ENCODE results near the gene GPHN. TPM values are rescaled to one million over a fixed set of nuclear protein-coding genes. Genes with fewer than 3 reads are reported as not detected.

GPHN gene
- total RNA-seq, 2 experiments from 2014 or later: 10.0 to 10.7 TPM

- ChIA-PET CTCF (interaction anchor here (1.2 kb wide), 1 partner anchor 10 kb away, joined by 3 read pairs; no protein-coding TSS in a partner anchor), POLR2A (interaction anchor here (1.2 kb wide), 1 partner anchor 15 kb away, joined by 3 read pairs; no protein-coding TSS in a partner anchor)
- H3K27ac Mint-ChIP-seq: no peak overlapping the region
Measured at GRCh38 chr14:66482873-66483272, 25.1 kb upstream of the GPHN start.

GRCh38 chr14:66483322-66483721, 24.6 kb upstream of the GPHN start:
- H3K27me3 ChIP-seq (ENCODE audit: control insufficient read depth in 1 of 2, insufficient read depth in 2 of 2, low read length in 2 of 2): no peaks in the 10 kb centered on the region
- no peak for TF ChIP-seq CTCF (IDR thresholded peaks at IDR 0.05)
- H3K4me3 ChIP-seq (ENCODE audit: low read length): no peak overlapping the region
- Mint-ChIP-seq H3K9me3 (no peaks in the 10 kb centered on the region), H3K4me1 (ENCODE audit: low read depth) (no peaks in the 10 kb centered on the region), H3K36me3 (ENCODE audit: low read depth) (no peaks in the 10 kb centered on the region), H3K4me3 (no peak overlapping the region), H3K27me3 (no peaks in the 10 kb centered on the region), H3K27ac (no peak overlapping the region)
- H3K27ac ChIP-seq (ENCODE audit: low read depth in 1 of 2, low read length in 2 of 2): no peak overlapping the region
- DNase-seq (no peak), ATAC-seq (ENCODE audit: poor library complexity) (no peak)
- CTCF ChIA-PET: interaction anchor here (1.2 kb wide), 1 partner anchor 9 kb away, joined by 3 read pairs; no protein-coding TSS in a partner anchor
- no peaks in the 10 kb centered on the region for H3K36me3 ChIP-seq (ENCODE audit: insufficient read depth, low read length)
- no peaks in the 10 kb centered on the region for H3K4me1 ChIP-seq (ENCODE audit: insufficient read depth, low read length)
- POLR2A ChIA-PET: interaction anchor here (1.2 kb wide), 1 partner anchor 15 kb away, joined by 3 read pairs; no protein-coding TSS in a partner anchor
- H3K9me3 ChIP-seq (ENCODE audit: control insufficient read depth in 1 of 2, insufficient read depth in 1 of 2, low read length in 2 of 2): no peaks in the 10 kb centered on the region
- intact Hi-C loops (cut with DNase I, micrococcal nuclease): no loop called here

More at GRCh38 chr14:66482873-66483272, 25.1 kb upstream of the GPHN start:
- TF ChIP-seq CTCF (IDR thresholded peaks at IDR 0.05): no peak
- intact Hi-C loops (cut with DNase I, micrococcal nuclease): no loop called here
- H3K4me1 Mint-ChIP-seq (ENCODE audit: low read depth): no peaks in the 10 kb centered on the region
- H3K4me3 Mint-ChIP-seq: no peak overlapping the region
- no peaks in the 10 kb centered on the region for H3K9me3 ChIP-seq (ENCODE audit: control insufficient read depth in 1 of 2, insufficient read depth in 1 of 2, low read length in 2 of 2)
- H3K36me3 Mint-ChIP-seq (ENCODE audit: low read depth): no peaks in the 10 kb centered on the region
- DNase-seq (no peak), ATAC-seq (ENCODE audit: poor library complexity) (no peak)
- no peaks in the 10 kb centered on the region for H3K27me3 ChIP-seq (ENCODE audit: control insufficient read depth in 1 of 2, insufficient read depth in 2 of 2, low read length in 2 of 2)
- H3K4me1 ChIP-seq (ENCODE audit: insufficient read depth, low read length): no peaks in the 10 kb centered on the region
- no peak overlapping the region for H3K4me3 ChIP-seq (ENCODE audit: low read length)
- no peaks in the 10 kb centered on the region for H3K9me3 Mint-ChIP-seq
- H3K36me3 ChIP-seq (ENCODE audit: insufficient read depth, low read length): no peaks in the 10 kb centered on the region
- no peaks in the 10 kb centered on the region for H3K27me3 Mint-ChIP-seq
- no peak overlapping the region for H3K27ac ChIP-seq (ENCODE audit: low read depth in 1 of 2, low read length in 2 of 2)

GRCh38 chr14:66485029-66485428, 22.9 kb upstream of the GPHN start:
- POLR2A ChIA-PET: no interaction called here
- Histone ChIP-seq H3K9me3 (ENCODE audit: control insufficient read depth in 1 of 2, insufficient read depth in 1 of 2, low read length in 2 of 2) (no peaks in the 10 kb centered on the region), H3K4me1 (ENCODE audit: insufficient read depth, low read length) (no peaks in the 10 kb centered on the region), H3K36me3 (ENCODE audit: insufficient read depth, low read length) (no peaks in the 10 kb centered on the region), H3K4me3 (ENCODE audit: low read length) (no peak overlapping the region), H3K27ac (ENCODE audit: low read depth in 1 of 2, low read length in 2 of 2) (no peak overlapping the region), H3K27me3 (ENCODE audit: control insufficient read depth in 1 of 2, insufficient read depth in 2 of 2, low read length in 2 of 2) (no peaks in the 10 kb centered on the region)
- TF ChIP-seq CTCF (IDR thresholded peaks at IDR 0.05): no peak
- CTCF ChIA-PET: no interaction called here
- no peak overlapping the region for H3K27ac Mint-ChIP-seq
- ATAC-seq (ENCODE audit: poor library complexity) (no peak), DNase-seq (no peak)
- no peaks in the 10 kb centered on the region for H3K27me3 Mint-ChIP-seq
- intact Hi-C loops (cut with DNase I, micrococcal nuclease): no loop called here
- no peaks in the 10 kb centered on the region for H3K36me3 Mint-ChIP-seq (ENCODE audit: low read depth)
- no peaks in the 10 kb centered on the region for H3K9me3 Mint-ChIP-seq
- no peak overlapping the region for H3K4me3 Mint-ChIP-seq
- H3K4me1 Mint-ChIP-seq (ENCODE audit: low read depth): no peaks in the 10 kb centered on the region
